HepG2 (cell line): ENCODE measurements around the gene GOLGA7B. TPM values are rescaled to one million over a fixed set of nuclear protein-coding genes. Genes with fewer than 3 reads are reported as not detected.

ENCODE experiments used
- ATAC-seq: fragments of 200-7000 bp; cut with Tn5 transposase; 3 replicates; pipeline ENCODE4 v1.9.1; 2020; ENCODE audit warnings: mild to moderate bottlenecking, moderate library complexity
- BruUV-seq: library from RNA; stranded (reverse); fragments of 400-500 nt; replicated peaks from 2 replicates; lab custom pipeline; 2021; lab: Mats Ljungman, UMichigan
- CTCF ChIA-PET: fragments of 300-600 bp; formaldehyde crosslinking; extraction: SDS; loops from one replicate; lab custom pipeline; 2021; ENCODE audit warnings: low total read pairs, inconsistent platforms, low intra/inter-chr PET ratio; lab: Yijun Ruan, JAX
- POLR2A ChIA-PET: fragments of 350-600 bp; sonication (Branson Sonifier 250); formaldehyde crosslinking; loops from one replicate; lab custom pipeline; 2020; ENCODE audit warnings: antibody characterized with exemption, inconsistent platforms; lab: Yijun Ruan, JAX
- DNase-seq: peaks from one replicate; pipeline ENCODE4 v3.0.0-alpha.2; 2015; ENCODE audit warnings: low spot score
- FAIRE-seq: peaks from 3 replicates; lab custom pipeline; 2011; peaks lifted over from hg19 to GRCh38; lab: Jason Lieb, UNC
- H2AFZ ChIP-seq: one replicate; pipeline ENCODE4 v1.6.1; 2011; ENCODE audit warnings: low read length, inconsistent platforms
- H3K27ac ChIP-seq: fragments of 300-600 bp; 3 replicates; pipeline ENCODE4 v1.8.0; 2011; ENCODE audit warnings: mixed run types, mild to moderate bottlenecking, mixed read lengths, low read length, inconsistent platforms; ENCODE audit not compliant: insufficient read depth; ENCODE audit errors: extremely low read length
- H3K27me3 ChIP-seq, 2 experiments: fragments of 200-600 bp in 1 of 2; 2 replicates in 1 of 2; 3 replicates in 1 of 2; pipeline versions ENCODE4 v1.6.0 to v1.8.0; 2011; ENCODE audit warnings: low read length in 2 of 2, mild to moderate bottlenecking in 2 of 2, moderate library complexity in 2 of 2, inconsistent platforms in 1 of 2; ENCODE audit not compliant: insufficient read depth in 2 of 2, control insufficient read depth in 1 of 2
- H3K36me3 ChIP-seq, 2 experiments: fragments of 200-600 bp in 1 of 2; replicated peaks in 1 of 2; 2 replicates in 1 of 2; 3 replicates in 1 of 2; pipeline versions ENCODE4 v1.5.1 to v1.8.0; 2011; ENCODE audit warnings: low read length in 2 of 2, inconsistent platforms in 1 of 2; ENCODE audit not compliant: insufficient read depth in 2 of 2, control insufficient read depth in 1 of 2
- H3K4me1 ChIP-seq: 2 replicates; pipeline ENCODE4 v1.5.1; 2012; ENCODE audit warnings: low read length, inconsistent platforms; ENCODE audit not compliant: insufficient read depth
- H3K4me2 ChIP-seq: 2 replicates; pipeline ENCODE4 v1.6.0; 2011; ENCODE audit warnings: low read depth, low read length, inconsistent platforms
- H3K4me3 ChIP-seq, 3 experiments: fragments of 200-600 bp in 1 of 3; sonication (generic), shearing (Covaris generic) in 1 of 3; replicated peaks in 1 of 3; 2 replicates each; pipeline ENCODE4 v1.5.1; 2011 to 2016; ENCODE audit warnings: low read length in 3 of 3, inconsistent platforms in 2 of 3, low read depth in 2 of 3, mild to moderate bottlenecking in 2 of 3, control low read depth in 1 of 3, mixed read lengths in 1 of 3; ENCODE audit not compliant: insufficient read depth in 1 of 3
- H3K79me2 ChIP-seq: one replicate; pipeline ENCODE4 v1.6.1; 2011; ENCODE audit warnings: low read length, inconsistent platforms; ENCODE audit not compliant: insufficient read depth
- H3K9ac ChIP-seq: 2 replicates; pipeline ENCODE4 v1.6.0; 2011; ENCODE audit warnings: mild to moderate bottlenecking, low read depth, low read length, inconsistent platforms; ENCODE audit not compliant: insufficient read depth
- H3K9me3 ChIP-seq: 2 replicates; pipeline ENCODE4 v1.5.1; 2012; ENCODE audit warnings: mild to moderate bottlenecking, low read length
- H4K20me1 ChIP-seq: 2 replicates; pipeline ENCODE4 v1.6.0; 2011; ENCODE audit warnings: inconsistent platforms, mild to moderate bottlenecking, low read length, moderate library complexity; ENCODE audit not compliant: insufficient read depth
- ELF3 ChIP-seq: IDR thresholded peaks from 2 replicates; pipeline ENCODE4 v1.6.1; 2016; ENCODE audit warnings: missing genetic modification reagents, missing compliant biosample characterization
- HMG20A ChIP-seq: IDR thresholded peaks from 2 replicates; pipeline ENCODE4 v1.6.1; 2016; ENCODE audit warnings: borderline replicate concordance
- IRX3 ChIP-seq: sonication (generic); formaldehyde crosslinking; IDR thresholded peaks from 2 replicates; pipeline ENCODE4 v1.8.1; 2023; ENCODE audit warnings: mild to moderate bottlenecking, low read depth, missing genetic modification reagents, borderline replicate concordance
- JUND ChIP-seq: sonication (generic); formaldehyde crosslinking; IDR thresholded peaks from 2 replicates; pipeline ENCODE4 v1.8.0; 2022; ENCODE audit warnings: mild to moderate bottlenecking, missing genetic modification reagents
- MIXL1 ChIP-seq: IDR thresholded peaks from 2 replicates; pipeline ENCODE4 v1.6.1; 2016
- NKX3-1 ChIP-seq: sonication (generic); formaldehyde crosslinking; IDR thresholded peaks from 2 replicates; pipeline ENCODE4 v1.5.0; 2020; ENCODE audit warnings: missing genetic modification reagents
- PRMT3 ChIP-seq: sonication (generic); formaldehyde crosslinking; IDR thresholded peaks from 2 replicates; pipeline ENCODE4 v1.8.1; 2022; ENCODE audit warnings: low read depth, mild to moderate bottlenecking, moderate library complexity, missing genetic modification reagents, borderline replicate concordance
- ZNF772 ChIP-seq: sonication (generic); formaldehyde crosslinking; IDR thresholded peaks from 2 replicates; pipeline ENCODE4 v1.5.0; 2020; ENCODE audit warnings: mild to moderate bottlenecking, missing genetic modification reagents
- WGBS: methylation state at CpG from one replicate; pipeline ENCODE4 v1.1.6; 2017; ENCODE audit warnings: low lambda C conversion rate; 5-methylcytosine and 5-hydroxymethylcytosine counted together
- in situ Hi-C: cut with HindIII; loops from 2 replicates; pipeline ENCODE4 v1.10.0; 2017; ENCODE audit warnings: low pct_unique_long_range_greater_than_20kb; ENCODE audit not compliant: extremely low pct_ligation_motif_present
- intact Hi-C: fragments of 100-400 bp; cut with micrococcal nuclease; formaldehyde crosslinking; loops from one replicate; pipeline ENCODE4 v1.10.0; 2022; ENCODE audit not compliant: unreplicated experiment
- polyA plus RNA-seq, 8 experiments: library from polyadenylated mRNA; depleted of rRNA in 3 of 8; stranded (reverse) in 7 of 8; unstranded in 1 of 8; fragments of >200 nt; fragmentation: Illumina TruSeq in 4 of 8; extraction: Trizol in 4 of 8; gene quantifications; 2 replicates each; pipeline versions ENCODE4 v1.2.1 to v1.2.3, GENCODE V29; 2011 to 2016; ENCODE audit warnings: low read depth in 4 of 8, missing spikeins in 1 of 8, mixed read lengths in 1 of 8; ENCODE audit not compliant: insufficient read depth in 1 of 8
- total RNA-seq, 5 experiments: library from RNA; depleted of rRNA; stranded (reverse); fragments of >200 nt; fragmentation: Illumina TruSeq; extraction: Trizol; gene quantifications; 2 replicates each; pipeline ENCODE4 v1.2.3, GENCODE V29; 2016; ENCODE audit warnings: low read depth in 1 of 5
- TF ChIP-seq, protein P1 (sequence below), 2 experiments: sonication (generic) in 1 of 2; formaldehyde crosslinking in 1 of 2; IDR thresholded peaks; 2 replicates each; pipeline versions ENCODE4 v1.5.1 to v1.6.1; 2011 to 2020; ENCODE audit warnings: borderline replicate concordance in 1 of 2, low read depth in 1 of 2, low read length in 1 of 2, mild to moderate bottlenecking in 1 of 2, missing genetic modification reagents in 1 of 2, moderate library complexity in 1 of 2
- TF ChIP-seq, protein P2 (sequence below): sonication (generic); formaldehyde crosslinking; IDR thresholded peaks from 2 replicates; pipeline ENCODE4 v1.5.0; 2020; ENCODE audit warnings: mild to moderate bottlenecking, missing genetic modification reagents
- TF ChIP-seq, protein P3 (sequence below): sonication (generic); formaldehyde crosslinking; IDR thresholded peaks from 2 replicates; pipeline ENCODE4 v1.5.0; 2020; ENCODE audit warnings: missing genetic modification reagents, mild to moderate bottlenecking, borderline replicate concordance

GOLGA7B gene
- total and polyA plus RNA-seq, 2 of the 13 experiments (the other 11 are each of a cell fraction or from before 2014, with no cell fraction given) = not detected

DNA sequence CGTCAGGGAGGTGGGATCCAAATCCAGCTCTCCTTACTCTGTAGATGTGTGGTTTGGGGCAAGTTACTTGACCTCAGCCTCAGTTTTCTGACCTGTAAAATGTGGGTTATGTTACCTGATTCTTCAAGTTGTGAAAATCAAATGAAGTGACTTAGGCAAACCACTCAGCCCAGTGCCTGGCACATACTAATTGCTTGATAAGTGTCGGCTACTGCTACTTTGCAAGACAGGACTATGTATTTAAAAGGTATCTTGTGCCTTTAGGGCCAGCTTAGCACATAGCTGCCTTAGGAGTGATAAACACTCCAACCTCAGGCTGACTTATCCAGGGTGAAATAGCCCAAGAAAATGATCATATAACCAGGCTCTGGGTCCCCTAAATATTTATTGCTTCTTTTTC, 42.9 kb downstream of the GOLGA7B start:
- ChIA-PET POLR2A (no interaction called here), CTCF (no interaction called here)
- BruUV-seq = no TSS peak
- 38% methylated on average over 1 of the region's 2 CpGs for WGBS
- no peaks in the 10 kb centered on the region for H3K9me3 ChIP-seq
- in situ Hi-C loops (no loop called here), intact Hi-C loops (no loop called here)
- TF ChIP-seq ZNF772 = no peak
- TF ChIP-seq PRMT3 = no peak
- TF ChIP-seq MIXL1 = no peak
- TF ChIP-seq, protein P1, sequence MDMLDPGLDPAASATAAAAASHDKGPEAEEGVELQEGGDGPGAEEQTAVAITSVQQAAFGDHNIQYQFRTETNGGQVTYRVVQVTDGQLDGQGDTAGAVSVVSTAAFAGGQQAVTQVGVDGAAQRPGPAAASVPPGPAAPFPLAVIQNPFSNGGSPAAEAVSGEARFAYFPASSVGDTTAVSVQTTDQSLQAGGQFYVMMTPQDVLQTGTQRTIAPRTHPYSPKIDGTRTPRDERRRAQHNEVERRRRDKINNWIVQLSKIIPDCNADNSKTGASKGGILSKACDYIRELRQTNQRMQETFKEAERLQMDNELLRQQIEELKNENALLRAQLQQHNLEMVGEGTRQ (IDR thresholded peaks at IDR 0.05; ENCODE audit: low read depth, low read length) = no peak
- TF ChIP-seq, protein P1 (CRISPR knock-in tag; IDR thresholded peaks at IDR 0.05; ENCODE audit: borderline replicate concordance) = no peak
- TF ChIP-seq, protein P2, sequence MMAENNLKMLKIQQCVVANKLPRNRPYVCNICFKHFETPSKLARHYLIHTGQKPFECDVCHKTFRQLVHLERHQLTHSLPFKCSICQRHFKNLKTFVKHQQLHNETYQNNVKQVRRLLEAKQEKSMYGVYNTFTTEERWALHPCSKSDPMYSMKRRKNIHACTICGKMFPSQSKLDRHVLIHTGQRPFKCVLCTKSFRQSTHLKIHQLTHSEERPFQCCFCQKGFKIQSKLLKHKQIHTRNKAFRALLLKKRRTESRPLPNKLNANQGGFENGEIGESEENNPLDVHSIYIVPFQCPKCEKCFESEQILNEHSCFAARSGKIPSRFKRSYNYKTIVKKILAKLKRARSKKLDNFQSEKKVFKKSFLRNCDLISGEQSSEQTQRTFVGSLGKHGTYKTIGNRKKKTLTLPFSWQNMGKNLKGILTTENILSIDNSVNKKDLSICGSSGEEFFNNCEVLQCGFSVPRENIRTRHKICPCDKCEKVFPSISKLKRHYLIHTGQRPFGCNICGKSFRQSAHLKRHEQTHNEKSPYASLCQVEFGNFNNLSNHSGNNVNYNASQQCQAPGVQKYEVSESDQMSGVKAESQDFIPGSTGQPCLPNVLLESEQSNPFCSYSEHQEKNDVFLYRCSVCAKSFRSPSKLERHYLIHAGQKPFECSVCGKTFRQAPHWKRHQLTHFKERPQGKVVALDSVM (CRISPR knock-in tag) = no peak
- no peak for TF ChIP-seq HMG20A
- TF ChIP-seq, protein P3, sequence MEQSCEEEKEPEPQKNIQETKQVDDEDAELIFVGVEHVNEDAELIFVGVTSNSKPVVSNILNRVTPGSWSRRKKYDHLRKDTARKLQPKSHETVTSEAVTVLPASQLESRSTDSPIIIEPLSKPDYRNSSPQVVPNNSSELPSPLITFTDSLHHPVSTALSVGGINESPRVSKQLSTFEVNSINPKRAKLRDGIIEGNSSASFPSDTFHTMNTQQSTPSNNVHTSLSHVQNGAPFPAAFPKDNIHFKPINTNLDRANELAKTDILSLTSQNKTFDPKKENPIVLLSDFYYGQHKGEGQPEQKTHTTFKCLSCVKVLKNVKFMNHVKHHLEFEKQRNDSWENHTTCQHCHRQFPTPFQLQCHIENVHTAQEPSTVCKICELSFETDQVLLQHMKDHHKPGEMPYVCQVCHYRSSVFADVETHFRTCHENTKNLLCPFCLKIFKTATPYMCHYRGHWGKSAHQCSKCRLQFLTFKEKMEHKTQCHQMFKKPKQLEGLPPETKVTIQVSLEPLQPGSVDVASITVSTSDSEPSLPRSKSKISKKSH (CRISPR knock-in tag) = no peak
- TF ChIP-seq NKX3-1 = no peak
- TF ChIP-seq IRX3 (CRISPR knock-in tag) = no peak
- no peak for TF ChIP-seq ELF3
- TF ChIP-seq JUND = no peak
- no peak overlapping the region for H3K27ac ChIP-seq
- no peaks in the 10 kb centered on the region for H3K4me1 ChIP-seq
- DNase-seq (no peak), ATAC-seq (no peak), FAIRE-seq (no peak)
- H3K4me2 ChIP-seq = no peak overlapping the region
- H3K4me3 ChIP-seq = no peak overlapping the region
- H2AFZ ChIP-seq = no peak overlapping the region
- no peak overlapping the region for H3K9ac ChIP-seq
- peaks cover under 1 to 41% of the 10 kb centered on the region in 2 experiments; a peak in 3 of 5 replicates for H3K27me3 ChIP-seq
- no peaks in the 10 kb centered on the region for H4K20me1 ChIP-seq
- H3K79me2 ChIP-seq = no peaks in the 10 kb centered on the region
- H3K36me3 ChIP-seq = no peaks in the 10 kb centered on the region
